ENCODE measurements around the gene SEC24C. TPM values are rescaled to one million over a fixed set of nuclear protein-coding genes. Genes with fewer than 3 reads are reported as not detected.

The SEC24C gene
- 10.0 and 14.2 TPM in 2 replicates for polyA plus RNA-seq

GRCh38 chr10:73743905-73744663 is at the start of gene SEC24C:
Gene SEC24C, plus strand, starts transcription at chr10:73744372. Its CDS starts 2,461 bp downstream, at chr10:73746833.

GRCh38 chr10:73697675-73698159 is 46.5 kb upstream of the SEC24C start, which contains the start of gene AGAP5:
Gene AGAP5, minus strand, starts transcription at chr10:73698109. Its CDS starts 354 bp downstream, at chr10:73697755.

GRCh38 chr10:73781879-73782748 is 37.9 kb downstream of the SEC24C start, which contains the start of gene CHCHD1:
Gene CHCHD1, plus strand, starts transcription at chr10:73782048. Its CDS starts 28 bp downstream, at chr10:73782076.

GRCh38 chr10:73785211-73785720 is 41.1 kb downstream of the SEC24C start, which contains the start of gene ZSWIM8:
Gene ZSWIM8, plus strand, starts transcription at chr10:73785606. Its CDS starts 273 bp downstream, at chr10:73785879.

Other genes with a start within 250 kb of the SEC24C start
- gene PPP3CB, start 248.3 kb upstream of the SEC24C start, polyA plus RNA-seq = 163 and 177 TPM in 2 replicates
- gene USP54, start 153.0 kb upstream of the SEC24C start, polyA plus RNA-seq = 4.4 and 7.7 TPM in 2 replicates
- gene MYOZ1, start 102.9 kb upstream of the SEC24C start, polyA plus RNA-seq = not detected in 2 replicates
- gene SYNPO2L, start 88.3 kb upstream of the SEC24C start, polyA plus RNA-seq = not detected in 2 replicates
- 0.27 and 2.5 TPM in 2 replicates for gene AGAP5, start 46.3 kb upstream of the SEC24C start, polyA plus RNA-seq
- gene CHCHD1, start 37.7 kb downstream of the SEC24C start, polyA plus RNA-seq = 107 and 110 TPM in 2 replicates
- gene ZSWIM8, start 41.2 kb downstream of the SEC24C start, polyA plus RNA-seq = 20.9 and 29.9 TPM in 2 replicates
- 1.5 and 1.8 TPM in 2 replicates for gene NDST2, start 67.2 kb downstream of the SEC24C start, polyA plus RNA-seq
- gene CAMK2G, start 130.2 kb downstream of the SEC24C start, polyA plus RNA-seq = 3.8 and 24.9 TPM in 2 replicates
- not detected in 2 replicates for gene PLAU, start 166.8 kb downstream of the SEC24C start, polyA plus RNA-seq